ENCODE measurements around the gene UBXN7.

Gene UBXN7

DNA sequence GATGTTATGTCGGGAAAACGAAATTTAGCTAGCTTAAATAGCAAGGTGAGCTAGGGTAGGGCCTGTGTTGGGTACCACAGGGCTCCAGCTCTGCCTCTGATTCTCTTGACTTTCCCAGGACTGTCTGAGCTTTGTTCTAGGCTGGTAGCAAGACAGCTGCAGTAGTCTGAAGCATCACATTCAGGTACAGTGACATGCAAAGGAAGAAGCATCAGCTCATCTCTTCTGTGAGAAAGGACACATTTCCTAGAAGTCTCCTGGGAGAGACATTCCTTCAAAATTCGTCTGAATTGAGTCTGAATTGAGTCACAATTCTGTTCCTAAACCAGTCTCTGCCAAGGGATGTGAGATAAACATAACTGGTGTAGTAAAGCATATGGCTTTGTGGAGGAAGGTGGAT lies 8.5 kb upstream of the UBXN7 start (continued):
- TF ChIP-seq SCRT2 (tag by site-specific recombination; IDR thresholded peaks at IDR 0.05) (no peak), ZNF510 (tag by site-specific recombination; IDR thresholded peaks at IDR 0.05; ENCODE audit: insufficient replicate concordance) (no peak), KLF1 (tag by site-specific recombination; IDR thresholded peaks at IDR 0.05) (no peak), ZSCAN23 (tag by site-specific recombination; IDR thresholded peaks at IDR 0.05) (no peak), ZNF529 (tag by site-specific recombination; IDR thresholded peaks at IDR 0.05; ENCODE audit: insufficient replicate concordance) (no peak), ZNF184 (tag by site-specific recombination; IDR thresholded peaks at IDR 0.05) (no peak), GLI4 (tag by site-specific recombination; IDR thresholded peaks at IDR 0.05) (no peak), KLF7 (tag by site-specific recombination; IDR thresholded peaks at IDR 0.05; ENCODE audit: borderline replicate concordance) (no peak)
- TF ChIP-seq, protein P1, sequence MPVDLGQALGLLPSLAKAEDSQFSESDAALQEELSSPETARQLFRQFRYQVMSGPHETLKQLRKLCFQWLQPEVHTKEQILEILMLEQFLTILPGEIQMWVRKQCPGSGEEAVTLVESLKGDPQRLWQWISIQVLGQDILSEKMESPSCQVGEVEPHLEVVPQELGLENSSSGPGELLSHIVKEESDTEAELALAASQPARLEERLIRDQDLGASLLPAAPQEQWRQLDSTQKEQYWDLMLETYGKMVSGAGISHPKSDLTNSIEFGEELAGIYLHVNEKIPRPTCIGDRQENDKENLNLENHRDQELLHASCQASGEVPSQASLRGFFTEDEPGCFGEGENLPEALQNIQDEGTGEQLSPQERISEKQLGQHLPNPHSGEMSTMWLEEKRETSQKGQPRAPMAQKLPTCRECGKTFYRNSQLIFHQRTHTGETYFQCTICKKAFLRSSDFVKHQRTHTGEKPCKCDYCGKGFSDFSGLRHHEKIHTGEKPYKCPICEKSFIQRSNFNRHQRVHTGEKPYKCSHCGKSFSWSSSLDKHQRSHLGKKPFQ (tag by site-specific recombination; IDR thresholded peaks at IDR 0.05), result no peak

DNA sequence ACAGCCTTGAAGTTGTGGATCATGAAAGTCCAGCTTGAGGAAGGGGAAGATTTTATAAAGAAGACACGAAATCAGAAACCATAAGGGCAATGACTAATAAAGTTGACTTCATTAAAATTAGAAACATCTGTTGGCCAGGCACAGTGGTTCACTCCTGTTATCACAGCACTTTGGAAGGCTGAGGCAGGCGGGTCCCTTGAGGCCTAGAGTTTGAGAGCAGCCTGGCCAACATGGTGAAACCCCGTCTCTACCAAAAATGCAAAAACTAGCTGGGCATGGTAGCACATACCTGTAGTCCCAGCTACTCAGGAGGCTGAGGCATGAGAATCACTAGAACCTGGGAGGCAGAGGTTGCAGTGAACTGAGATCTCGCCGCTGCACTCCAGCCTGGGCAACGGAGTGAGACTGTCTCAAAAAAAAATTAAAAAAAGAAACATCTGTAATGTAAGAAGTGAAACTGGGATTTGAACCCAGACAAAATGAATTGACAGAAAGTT lies 7.9 kb upstream of the UBXN7 start:
- ChIA-PET POLR2A (no interaction called here), CTCF (no interaction called here)
- no peaks in the 10 kb centered on the region for H3K9me3 ChIP-seq (ENCODE audit: control insufficient read depth, insufficient read depth, low read depth, low read length)
- no peak overlapping the region for H3K4me3 ChIP-seq (ENCODE audit: low read depth, low read length)
- H3K4me1 ChIP-seq (ENCODE audit: control insufficient read depth, insufficient read depth, low read length), result no peaks in the 10 kb centered on the region
- no peaks in the 10 kb centered on the region for H3K36me3 ChIP-seq (ENCODE audit: control insufficient read depth in 2 of 2, insufficient read depth in 1 of 2, low read length in 2 of 2)
- H3K27ac ChIP-seq (ENCODE audit: extremely low read depth, low read depth, low read length), result no peak overlapping the region
- TF ChIP-seq ZBTB7A (tag by site-specific recombination; IDR thresholded peaks at IDR 0.05; ENCODE audit: low read depth), result no peak
- TF ChIP-seq ZSCAN30 (tag by site-specific recombination; IDR thresholded peaks at IDR 0.05), result no peak
- no peak for TF ChIP-seq ZNF19 (tag by site-specific recombination; IDR thresholded peaks at IDR 0.05; ENCODE audit: low read depth)
- no peak for TF ChIP-seq REPIN1 (tag by site-specific recombination; IDR thresholded peaks at IDR 0.05; ENCODE audit: low read depth)
- TF ChIP-seq, protein P2, sequence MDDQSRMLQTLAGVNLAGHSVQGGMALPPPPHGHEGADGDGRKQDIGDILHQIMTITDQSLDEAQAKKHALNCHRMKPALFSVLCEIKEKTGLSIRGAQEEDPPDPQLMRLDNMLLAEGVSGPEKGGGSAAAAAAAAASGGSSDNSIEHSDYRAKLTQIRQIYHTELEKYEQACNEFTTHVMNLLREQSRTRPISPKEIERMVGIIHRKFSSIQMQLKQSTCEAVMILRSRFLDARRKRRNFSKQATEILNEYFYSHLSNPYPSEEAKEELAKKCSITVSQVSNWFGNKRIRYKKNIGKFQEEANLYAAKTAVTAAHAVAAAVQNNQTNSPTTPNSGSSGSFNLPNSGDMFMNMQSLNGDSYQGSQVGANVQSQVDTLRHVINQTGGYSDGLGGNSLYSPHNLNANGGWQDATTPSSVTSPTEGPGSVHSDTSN (CRISPR knock-in tag; IDR thresholded peaks at IDR 0.05), result no peak
- no peak for TF ChIP-seq ZNF626 (tag by site-specific recombination; IDR thresholded peaks at IDR 0.05)
- TF ChIP-seq ZNF514 (tag by site-specific recombination; IDR thresholded peaks at IDR 0.05), result no peak
- no peak for TF ChIP-seq ZNF423 (tag by site-specific recombination; IDR thresholded peaks at IDR 0.05)
- no peak for TF ChIP-seq BCL11B (tag by site-specific recombination; IDR thresholded peaks at IDR 0.05; ENCODE audit: low read depth)
- TF ChIP-seq, protein P3, sequence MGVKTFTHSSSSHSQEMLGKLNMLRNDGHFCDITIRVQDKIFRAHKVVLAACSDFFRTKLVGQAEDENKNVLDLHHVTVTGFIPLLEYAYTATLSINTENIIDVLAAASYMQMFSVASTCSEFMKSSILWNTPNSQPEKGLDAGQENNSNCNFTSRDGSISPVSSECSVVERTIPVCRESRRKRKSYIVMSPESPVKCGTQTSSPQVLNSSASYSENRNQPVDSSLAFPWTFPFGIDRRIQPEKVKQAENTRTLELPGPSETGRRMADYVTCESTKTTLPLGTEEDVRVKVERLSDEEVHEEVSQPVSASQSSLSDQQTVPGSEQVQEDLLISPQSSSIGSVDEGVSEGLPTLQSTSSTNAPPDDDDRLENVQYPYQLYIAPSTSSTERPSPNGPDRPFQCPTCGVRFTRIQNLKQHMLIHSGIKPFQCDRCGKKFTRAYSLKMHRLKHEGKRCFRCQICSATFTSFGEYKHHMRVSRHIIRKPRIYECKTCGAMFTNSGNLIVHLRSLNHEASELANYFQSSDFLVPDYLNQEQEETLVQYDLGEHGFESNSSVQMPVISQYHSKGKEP (tag by site-specific recombination; IDR thresholded peaks at IDR 0.05), result no peak
- no peak for TF ChIP-seq ZNF366 (tag by site-specific recombination; conservative IDR thresholded peaks at IDR 0.05)
- TF ChIP-seq ZNF354C (tag by site-specific recombination; IDR thresholded peaks at IDR 0.05; ENCODE audit: borderline replicate concordance, low read depth), result no peak
- TF ChIP-seq ZNF121 (tag by site-specific recombination; IDR thresholded peaks at IDR 0.05), result no peak

Measured in HEK293 (cell line).